Measurements from ENCODE around the gene RNF157. TPM values are rescaled to one million over a fixed set of nuclear protein-coding genes. Genes with fewer than 3 reads are reported as not detected.

Gene RNF157
- total and polyA plus RNA-seq, 9 of the 15 experiments (the other 6 are each of a cell fraction or from before 2014, with no cell fraction given), result 8.1 to 31.7 (median 20.8) TPM

GRCh38 chr17:76195281-76196096, 44.8 kb downstream of the RNF157 start (continued):
- peak; percentile 4; the same call in 1 of the 2 replicates for TF ChIP-seq REST (IDR thresholded peaks at IDR 0.05; ENCODE audit: borderline replicate concordance)
- TF ChIP-seq REST (CRISPR knock-in tag; IDR thresholded peaks at IDR 0.05; ENCODE audit: low read depth), result no peak
- TF ChIP-seq RNF219 (CRISPR knock-in tag; IDR thresholded peaks at IDR 0.05), result no peak
- TF ChIP-seq ZBTB12 (CRISPR knock-in tag; IDR thresholded peaks at IDR 0.05), result no peak
- no peak for TF ChIP-seq ZBTB8A (IDR thresholded peaks at IDR 0.05; ENCODE audit: partially characterized antibody)
- TF ChIP-seq ELF2 (CRISPR knock-in tag; IDR thresholded peaks at IDR 0.05), result no peak
- no peak for TF ChIP-seq ATF7 (IDR thresholded peaks at IDR 0.05)
- no peak; the same call in 1 of the 2 replicates for TF ChIP-seq ARID2 (IDR thresholded peaks at IDR 0.05)
